ENCODE results near the gene PI4KA. TPM values are rescaled to one million over a fixed set of nuclear protein-coding genes. Genes with fewer than 3 reads are reported as not detected.
"Not testable (repeated sequence)": the region's sequence is repeated elsewhere in the genome, so short reads cannot be mapped to it uniquely, and the experiment has no call there.

PI4KA gene
- total and polyA plus RNA-seq, 8 donors, result 22.7 to 174 (median 55.4) TPM

DNA sequence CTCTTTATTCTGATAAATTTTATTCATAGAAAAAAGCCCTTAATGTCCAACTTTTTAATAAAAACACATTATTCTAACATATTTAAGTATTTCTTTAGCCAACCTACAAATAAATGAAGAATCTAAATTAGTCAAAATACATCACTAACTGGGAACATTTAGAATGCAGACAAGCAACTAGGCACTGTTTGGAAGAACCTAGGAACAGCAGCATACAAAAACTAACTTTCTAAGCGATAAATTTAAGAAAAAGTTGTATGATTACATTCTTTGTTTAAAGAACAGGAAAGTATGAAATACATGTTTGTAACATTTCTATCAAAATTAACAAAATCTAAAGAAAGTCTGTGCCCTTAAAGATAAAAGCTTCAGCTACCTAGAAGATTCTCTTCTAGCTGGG, 35.3 kb downstream of the PI4KA start:
- 93 to 100% (median 100%) methylated on average over 1 of the region's 1 CpG for WGBS, 5 donors
- H3K9me3 ChIP-seq, result no peaks in the 10 kb centered on the region
- intact Hi-C loops (cut with DNase I; ENCODE audit: low total_unique reads), result no loop called here
- no peaks in the 10 kb centered on the region for H3K4me1 ChIP-seq
- H3K27me3 ChIP-seq, result no peaks in the 10 kb centered on the region
- no peak for DNase-seq
- TF ChIP-seq POLR2A (IDR thresholded peaks at IDR 0.05) (no peak), EP300 (IDR thresholded peaks at IDR 0.05) (no peak), POLR2AphosphoS5 (IDR thresholded peaks at IDR 0.05) (no peak)
- TF ChIP-seq, protein P1, sequence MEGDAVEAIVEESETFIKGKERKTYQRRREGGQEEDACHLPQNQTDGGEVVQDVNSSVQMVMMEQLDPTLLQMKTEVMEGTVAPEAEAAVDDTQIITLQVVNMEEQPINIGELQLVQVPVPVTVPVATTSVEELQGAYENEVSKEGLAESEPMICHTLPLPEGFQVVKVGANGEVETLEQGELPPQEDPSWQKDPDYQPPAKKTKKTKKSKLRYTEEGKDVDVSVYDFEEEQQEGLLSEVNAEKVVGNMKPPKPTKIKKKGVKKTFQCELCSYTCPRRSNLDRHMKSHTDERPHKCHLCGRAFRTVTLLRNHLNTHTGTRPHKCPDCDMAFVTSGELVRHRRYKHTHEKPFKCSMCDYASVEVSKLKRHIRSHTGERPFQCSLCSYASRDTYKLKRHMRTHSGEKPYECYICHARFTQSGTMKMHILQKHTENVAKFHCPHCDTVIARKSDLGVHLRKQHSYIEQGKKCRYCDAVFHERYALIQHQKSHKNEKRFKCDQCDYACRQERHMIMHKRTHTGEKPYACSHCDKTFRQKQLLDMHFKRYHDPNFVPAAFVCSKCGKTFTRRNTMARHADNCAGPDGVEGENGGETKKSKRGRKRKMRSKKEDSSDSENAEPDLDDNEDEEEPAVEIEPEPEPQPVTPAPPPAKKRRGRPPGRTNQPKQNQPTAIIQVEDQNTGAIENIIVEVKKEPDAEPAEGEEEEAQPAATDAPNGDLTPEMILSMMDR (IDR thresholded peaks at IDR 0.05), result no peak
- H3K27ac ChIP-seq, result no peak overlapping the region
- H3K36me3 ChIP-seq, result peaks cover 32 to 93% (median 80%) of the 10 kb centered on the region in 4 donors
- H3K4me3 ChIP-seq, result no peak overlapping the region

DNA sequence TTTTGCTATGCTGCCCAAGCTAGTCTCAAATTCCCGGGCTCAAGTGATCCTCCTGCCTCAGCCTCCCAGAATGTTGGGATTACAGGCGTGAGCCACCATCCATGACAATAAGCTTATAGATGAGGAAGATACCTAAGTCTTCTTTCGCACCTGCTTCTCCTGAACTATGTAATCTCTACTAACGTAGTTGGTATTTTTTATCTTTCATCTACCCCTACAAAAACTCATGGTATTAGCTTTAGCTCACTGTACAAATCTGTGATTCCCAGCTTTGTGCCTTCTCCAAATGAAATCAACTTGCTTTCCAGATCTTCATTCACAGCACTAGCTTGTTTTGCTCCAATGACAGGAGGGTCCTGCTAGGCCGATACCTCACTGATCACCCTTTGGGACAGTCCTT, 36.4 kb downstream of the PI4KA start:
- intact Hi-C loops (cut with DNase I; ENCODE audit: low total_unique reads), result no loop called here
- Histone ChIP-seq H3K27ac (no peak overlapping the region), H3K4me3 (no peak overlapping the region), H3K36me3 (peaks cover 28 to 94% (median 82%) of the 10 kb centered on the region in 4 donors), H3K9me3 (no peaks in the 10 kb centered on the region), H3K27me3 (no peaks in the 10 kb centered on the region), H3K4me1 (no peaks in the 10 kb centered on the region)
- DNase-seq, result no peak
- TF ChIP-seq POLR2AphosphoS5 (IDR thresholded peaks at IDR 0.05) (no peak), POLR2A (IDR thresholded peaks at IDR 0.05) (no peak), EP300 (IDR thresholded peaks at IDR 0.05) (no peak)
- TF ChIP-seq, protein P1 (IDR thresholded peaks at IDR 0.05), result no peak
- 96 to 100% (median 98%) methylated on average over 5 of the region's 5 CpGs for WGBS, 5 donors

DNA sequence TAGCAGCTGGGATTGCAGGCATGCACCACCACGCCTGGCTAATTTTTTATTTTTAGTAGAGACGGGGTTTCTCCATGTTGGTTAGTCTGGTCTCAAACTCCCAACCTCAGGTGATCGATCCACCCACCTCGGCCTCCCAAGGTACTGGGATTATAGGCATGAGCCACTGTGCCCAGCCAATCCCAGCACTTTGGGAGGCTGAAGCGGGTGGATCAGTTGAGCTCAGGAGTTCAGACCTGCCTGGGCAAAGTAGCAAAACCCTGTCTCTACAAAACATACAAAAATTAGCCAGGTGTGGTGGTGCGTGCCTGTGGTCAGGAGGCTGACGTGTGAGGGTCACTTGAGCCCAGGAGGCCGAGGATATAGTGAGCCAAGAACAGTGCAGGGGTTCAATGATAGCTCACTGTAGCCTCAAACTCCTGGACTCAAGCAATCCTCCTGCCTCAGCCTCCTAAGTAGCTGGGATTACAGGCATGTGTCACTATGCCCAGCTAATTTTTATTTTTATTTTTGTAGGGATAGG, 36.8 kb downstream of the PI4KA start:
- H3K9me3 ChIP-seq; DNase-seq; H3K4me3 ChIP-seq; H3K27ac ChIP-seq; H3K4me1 ChIP-seq; intact Hi-C loops (cut with DNase I; ENCODE audit: low total_unique reads); H3K27me3 ChIP-seq: not testable (repeated sequence)
- H3K36me3 ChIP-seq, result peaks cover 33 to 94% (median 86%) of the 10 kb centered on the region in 4 donors
- 95 to 99% (median 97%) methylated on average over 8 of the region's 8 CpGs for WGBS, 5 donors

DNA sequence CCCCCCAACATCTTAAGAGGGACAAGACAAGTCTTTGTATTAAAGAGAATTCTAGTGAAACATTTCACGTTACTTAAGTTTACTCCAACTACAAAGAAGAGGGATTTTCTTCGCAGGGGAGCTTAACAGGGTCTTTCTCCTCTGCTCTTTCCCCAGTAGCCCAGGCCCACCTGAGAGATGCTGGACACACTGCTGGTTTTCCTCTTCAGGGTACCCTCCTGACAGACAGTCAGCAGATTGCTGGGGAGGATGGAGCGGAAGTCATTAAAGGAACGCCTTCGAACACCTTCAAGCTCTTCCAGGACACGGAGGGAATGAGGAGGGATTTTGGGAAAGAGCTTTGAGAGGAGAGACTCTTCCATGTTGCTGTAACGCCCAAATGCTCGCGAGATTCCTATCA, 39.1 kb downstream of the PI4KA start:
- peaks cover 45 to 100% (median 99%) of the 10 kb centered on the region in 4 donors for H3K36me3 ChIP-seq
- no peak for DNase-seq
- no peaks in the 10 kb centered on the region for H3K27me3 ChIP-seq
- no peak overlapping the region for H3K27ac ChIP-seq
- WGBS, 5 donors, result 96 to 98% (median 97%) methylated on average over 9 of the region's 9 CpGs
- no peaks in the 10 kb centered on the region for H3K4me1 ChIP-seq
- TF ChIP-seq, protein P1 (IDR thresholded peaks at IDR 0.05), result no peak
- TF ChIP-seq POLR2A (IDR thresholded peaks at IDR 0.05) (no peak), POLR2AphosphoS5 (IDR thresholded peaks at IDR 0.05) (no peak), EP300 (IDR thresholded peaks at IDR 0.05) (no peak)
- no peak overlapping the region for H3K4me3 ChIP-seq
- no peaks in the 10 kb centered on the region for H3K9me3 ChIP-seq
- intact Hi-C loops (cut with DNase I; ENCODE audit: low total_unique reads), result no loop called here

DNA sequence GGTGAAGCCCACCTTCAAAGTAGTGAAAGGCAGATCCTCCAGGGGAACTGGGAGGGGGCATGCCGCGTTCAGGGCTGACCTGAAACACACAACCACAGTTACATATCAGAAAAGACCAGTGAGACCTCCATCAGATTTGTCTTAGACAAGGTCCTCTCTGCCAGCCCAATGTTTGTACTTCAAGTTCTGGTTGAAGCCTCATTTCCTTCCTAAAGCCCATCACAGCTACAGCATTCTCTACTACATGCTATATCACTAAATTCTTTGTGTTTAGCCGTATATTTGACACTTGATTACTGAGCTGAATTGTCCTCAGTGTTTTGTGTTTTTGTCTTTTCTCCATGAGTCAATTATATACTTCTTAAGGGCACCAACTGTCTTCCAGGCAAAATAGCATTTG, 40.1 kb downstream of the PI4KA start:
- no peak overlapping the region for H3K27ac ChIP-seq
- H3K4me3 ChIP-seq, result no peak overlapping the region
- peaks cover 51 to 100% (median 99%) of the 10 kb centered on the region in 4 donors for H3K36me3 ChIP-seq
- 86 to 96% (median 90%) methylated on average over 3 of the region's 3 CpGs for WGBS, 5 donors
- no peaks in the 10 kb centered on the region for H3K27me3 ChIP-seq
- DNase-seq, result no peak
- no peaks in the 10 kb centered on the region for H3K9me3 ChIP-seq
- TF ChIP-seq, protein P1 (IDR thresholded peaks at IDR 0.05), result no peak
- no peak for TF ChIP-seq POLR2AphosphoS5 (IDR thresholded peaks at IDR 0.05)
- no peak for TF ChIP-seq POLR2A (IDR thresholded peaks at IDR 0.05)
- TF ChIP-seq EP300 (IDR thresholded peaks at IDR 0.05), result no peak
- H3K4me1 ChIP-seq, result no peaks in the 10 kb centered on the region
- intact Hi-C loops (cut with DNase I; ENCODE audit: low total_unique reads), result no loop called here

All from stomach (tissue), 9 donors.